Cerebellar nuclear complex (tissue), 1 donor: Measurements from ENCODE around the gene CD6.

Experiments used
- DNase-seq, 2 experiments: peaks; one replicate each; lab custom pipeline; 2025; lab: John Stamatoyannopoulos, UW

Gene CD6

GRCh38 chr11:61028135-61028729 lies 56.8 kb downstream of the CD6 start:
- DNase-seq: no peak

- no peak for DNase-seq
Measured at GRCh38 chr11:61032824-61033223, 61.3 kb downstream of the CD6 start.

- no peak for DNase-seq
Measured at GRCh38 chr11:61033417-61033816, 61.9 kb downstream of the CD6 start.

GRCh38 chr11:61034111-61034510 lies 62.6 kb downstream of the CD6 start:
- DNase-seq: no peak

- DNase-seq: no peak
Measured at GRCh38 chr11:61034704-61035525, 63.4 kb downstream of the CD6 start.

GRCh38 chr11:61035526-61035835 lies 64.0 kb downstream of the CD6 start:
- no peak for DNase-seq

- DNase-seq: no peak
Measured at GRCh38 chr11:61037441-61038093, 66.1 kb downstream of the CD6 start.

- no peak for DNase-seq
Measured at GRCh38 chr11:61039916-61040315, 68.4 kb downstream of the CD6 start.

- DNase-seq: no peak
Measured at GRCh38 chr11:61041755-61042518, 70.5 kb downstream of the CD6 start.

GRCh38 chr11:61042537-61042936 lies 71.1 kb downstream of the CD6 start:
- DNase-seq: no peak

- no peak for DNase-seq
Measured at GRCh38 chr11:61042961-61043540, 71.6 kb downstream of the CD6 start.

GRCh38 chr11:61045271-61045670 lies 73.8 kb downstream of the CD6 start:
- DNase-seq: no peak

GRCh38 chr11:61046833-61047232 lies 75.4 kb downstream of the CD6 start:
- no peak for DNase-seq

- no peak for DNase-seq
Measured at GRCh38 chr11:61048368-61049062, 77.0 kb downstream of the CD6 start.

GRCh38 chr11:61049063-61049377 lies 77.5 kb downstream of the CD6 start:
- no peak for DNase-seq

- no peak for DNase-seq
Measured at GRCh38 chr11:61049859-61050258, 78.4 kb downstream of the CD6 start.

- DNase-seq: no peak
Measured at GRCh38 chr11:61052182-61052972, 80.9 kb downstream of the CD6 start.

- DNase-seq: no peak
Measured at GRCh38 chr11:61053191-61053590, 81.7 kb downstream of the CD6 start.

- no peak for DNase-seq
Measured at GRCh38 chr11:61054513-61054912, 83.0 kb downstream of the CD6 start.

GRCh38 chr11:61054927-61055562 lies 83.6 kb downstream of the CD6 start:
- DNase-seq: no peak
